H4 (cell line): ENCODE results near the gene HHIPL1. TPM values are rescaled to one million over a fixed set of nuclear protein-coding genes. Genes with fewer than 3 reads are reported as not detected.
A peak's percentile ranks its signal among the peaks of the same experiment; 100 is the strongest.

ENCODE experiments used
- DNase-seq: peaks from one replicate; pipeline ENCODE4 v3.0.0-alpha.2; 2015; ENCODE audit warnings: low spot score
- total RNA-seq: library from RNA; depleted of rRNA; stranded (reverse); fragments of >200 nt; shearing (Covaris generic); gene quantifications from 2 replicates; pipeline ENCODE4 v1.2.3, GENCODE V29; 2014; rRNA removed

HHIPL1 gene
- total RNA-seq, result 0.02 and 0.14 TPM in 2 replicates

DNA sequence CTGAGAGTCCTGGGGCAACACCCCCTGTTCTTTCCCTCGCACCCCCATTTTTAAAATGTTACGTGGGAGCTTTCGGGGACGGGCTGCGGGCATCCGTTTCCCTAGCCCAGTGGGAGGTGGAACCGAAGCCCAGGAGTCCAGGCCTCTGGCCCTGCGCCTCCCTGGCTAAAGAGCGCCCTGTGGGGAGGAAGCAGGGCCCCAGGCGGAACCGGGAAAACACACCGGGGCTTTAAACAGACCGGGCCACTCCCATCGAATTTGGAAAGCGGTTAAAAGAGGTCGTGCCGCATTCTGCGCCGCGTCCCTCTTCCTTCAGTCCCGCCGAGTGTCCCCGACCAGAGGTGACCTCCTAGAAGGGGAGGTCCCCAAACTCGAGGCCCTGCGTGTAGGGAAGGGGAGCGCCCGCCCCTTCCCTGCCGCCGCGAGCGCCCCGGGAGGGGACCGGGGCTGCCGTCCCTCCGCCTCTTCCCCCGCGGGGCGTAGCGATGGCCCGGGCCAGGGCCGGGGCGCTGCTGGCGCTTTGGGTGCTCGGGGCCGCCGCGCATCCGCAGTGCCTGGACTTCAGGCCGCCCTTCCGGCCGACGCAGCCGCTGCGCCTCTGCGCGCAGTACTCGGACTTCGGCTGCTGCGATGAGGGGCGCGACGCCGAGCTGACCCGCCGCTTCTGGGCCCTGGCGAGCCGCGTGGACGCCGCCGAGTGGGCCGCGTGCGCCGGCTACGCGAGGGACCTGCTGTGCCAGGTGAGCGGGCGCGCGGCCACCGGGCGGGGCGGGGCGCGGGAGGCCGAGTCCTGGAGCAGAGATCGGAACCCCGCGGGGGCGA lies at the start of gene HHIPL1:
HHIPL1 (plus strand) TSS at position 407 of the 822 bp plus-strand sequence; CDS start at position 486, 79 bp downstream.
- no peak for DNase-seq

DNA sequence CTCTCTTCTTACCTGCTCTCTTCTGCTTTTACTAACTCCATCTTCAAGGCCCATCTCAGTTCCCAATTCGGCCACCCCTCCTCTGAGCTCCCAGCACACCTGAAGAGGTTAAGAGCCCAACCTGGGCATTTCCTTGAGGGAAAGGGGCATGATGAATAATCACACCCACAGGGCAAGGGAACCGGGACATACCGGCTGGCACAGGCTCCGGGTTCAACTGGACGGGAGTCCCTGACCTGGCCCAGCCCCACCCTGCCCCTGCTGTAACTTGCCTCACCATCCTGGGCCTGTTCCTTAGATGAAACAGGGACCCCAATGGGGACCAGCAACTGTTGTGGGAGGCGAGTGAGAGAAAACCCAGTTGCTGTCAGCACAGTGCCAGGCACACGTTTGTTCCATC lies 49.4 kb upstream of the HHIPL1 start:
- DNase-seq, result no peak

DNA sequence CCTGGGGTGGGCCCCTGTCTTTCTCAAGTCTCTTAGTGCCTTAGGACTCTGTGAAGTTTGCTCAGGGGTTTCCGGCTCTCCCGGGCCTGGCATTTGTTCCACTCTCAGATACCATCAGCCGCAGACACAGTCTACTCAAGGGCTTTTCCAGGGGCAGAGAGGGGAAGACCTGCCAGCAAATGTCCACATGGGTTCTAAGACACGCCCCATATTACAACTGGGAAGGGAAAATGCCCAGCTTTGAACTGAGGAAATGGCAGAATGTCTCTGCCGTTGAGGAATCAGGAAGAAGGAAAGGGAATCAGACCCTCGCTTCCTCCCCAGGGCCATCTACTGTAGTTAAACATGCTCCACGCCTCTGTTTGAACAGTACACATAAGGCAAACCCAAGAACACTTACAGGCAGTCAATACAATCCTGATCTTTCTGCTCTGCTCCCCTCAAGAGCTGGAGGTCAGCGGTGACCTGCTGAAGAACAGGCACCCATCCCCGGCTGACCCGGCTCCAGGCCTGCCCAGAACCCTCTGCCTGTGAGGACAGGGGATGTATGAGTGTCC lies 48.8 kb upstream of the HHIPL1 start:
- DNase-seq, result no peak

DNA sequence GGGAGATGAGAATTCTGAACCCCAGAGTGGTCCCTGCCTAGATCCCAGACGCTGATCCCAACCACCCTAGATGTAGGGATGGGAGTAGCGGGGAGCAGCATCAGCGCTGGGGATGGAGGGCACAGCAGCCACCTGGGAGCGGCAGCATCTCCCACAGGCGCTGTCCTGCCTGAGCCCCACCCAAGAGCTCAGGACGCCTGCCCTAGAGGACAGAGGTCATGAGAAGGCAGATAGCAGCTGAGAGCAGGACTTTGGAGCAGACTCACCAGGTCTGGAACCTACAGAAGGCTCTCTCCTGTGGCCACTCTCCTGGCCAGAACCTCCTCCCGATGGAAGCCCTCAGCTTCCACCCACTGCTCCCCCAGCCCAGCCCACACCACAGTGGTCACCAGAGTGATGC lies 48.2 kb upstream of the HHIPL1 start:
- no peak for DNase-seq

DNA sequence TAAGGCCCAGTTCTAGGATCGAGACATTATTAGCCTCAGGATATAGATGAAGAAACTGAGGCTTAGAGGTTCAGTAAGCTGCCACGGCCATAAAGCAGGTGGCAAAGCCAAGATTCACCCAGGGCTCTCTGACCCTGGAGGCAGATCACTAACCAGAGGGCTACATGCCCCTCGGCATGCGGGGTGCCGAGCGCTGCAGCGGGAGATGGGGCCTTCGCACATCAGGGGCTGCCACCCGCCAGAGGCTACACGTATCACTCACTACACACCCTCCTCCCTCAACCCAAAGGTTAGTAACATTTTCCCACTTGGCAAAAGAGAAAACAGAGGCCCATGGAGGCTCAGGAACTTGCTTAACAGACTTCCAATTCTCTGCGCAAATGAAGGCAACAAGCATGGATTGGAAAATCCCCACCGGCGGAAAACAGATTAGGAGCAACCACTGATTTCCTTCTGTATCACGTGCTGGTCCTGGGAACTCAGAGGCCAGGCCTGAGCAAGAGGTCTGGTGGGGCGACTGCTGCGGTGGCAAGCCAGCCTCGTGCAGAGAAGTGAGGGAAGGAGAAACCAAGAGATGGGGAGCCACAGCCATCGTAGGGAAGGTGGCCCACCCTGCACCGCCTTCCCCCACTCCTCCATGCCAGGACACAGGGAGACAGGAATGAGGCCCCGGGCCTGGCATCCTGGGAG lies 46.9 kb upstream of the HHIPL1 start:
- DNase-seq, result no peak

DNA sequence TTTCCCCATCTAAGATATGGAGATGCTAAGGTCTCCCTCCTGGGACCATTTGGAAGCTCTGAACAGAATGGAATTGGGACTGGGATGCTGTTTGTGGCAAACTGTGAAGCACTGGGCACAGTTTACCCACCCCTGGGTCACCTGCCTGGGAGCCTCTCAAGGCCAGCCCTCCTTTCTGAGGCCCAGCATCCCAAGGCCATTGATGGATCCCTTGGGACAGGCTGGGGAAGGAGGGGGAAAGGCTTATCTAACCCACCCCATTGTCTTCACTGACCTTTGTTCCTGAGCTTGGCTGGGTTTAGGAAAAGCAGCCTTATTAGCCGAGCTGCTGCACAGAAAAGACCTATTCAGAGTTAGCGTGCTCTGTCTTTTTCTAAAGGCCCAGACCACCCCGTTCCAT lies 46.2 kb upstream of the HHIPL1 start:
- DNase-seq, result no peak

DNA sequence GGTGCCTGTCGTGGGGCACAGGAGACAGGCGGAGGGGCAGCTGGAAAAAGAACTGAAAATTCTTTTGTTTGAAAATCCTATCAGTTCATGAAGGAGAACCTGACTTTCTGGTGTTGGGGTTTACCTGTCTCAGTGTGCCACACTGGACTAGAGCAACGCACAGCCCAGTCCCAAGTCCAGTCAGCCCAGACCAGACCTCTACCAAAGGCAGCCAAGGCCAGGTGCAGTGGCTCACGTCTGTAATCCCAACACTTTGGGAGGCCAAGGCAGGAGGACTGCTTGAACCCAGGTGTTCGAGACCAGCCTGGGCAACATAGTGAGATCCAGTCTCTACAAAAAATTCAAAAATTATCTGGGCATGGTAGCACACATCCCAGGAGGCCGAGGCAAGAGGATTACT lies 45.5 kb upstream of the HHIPL1 start:
- no peak for DNase-seq

DNA sequence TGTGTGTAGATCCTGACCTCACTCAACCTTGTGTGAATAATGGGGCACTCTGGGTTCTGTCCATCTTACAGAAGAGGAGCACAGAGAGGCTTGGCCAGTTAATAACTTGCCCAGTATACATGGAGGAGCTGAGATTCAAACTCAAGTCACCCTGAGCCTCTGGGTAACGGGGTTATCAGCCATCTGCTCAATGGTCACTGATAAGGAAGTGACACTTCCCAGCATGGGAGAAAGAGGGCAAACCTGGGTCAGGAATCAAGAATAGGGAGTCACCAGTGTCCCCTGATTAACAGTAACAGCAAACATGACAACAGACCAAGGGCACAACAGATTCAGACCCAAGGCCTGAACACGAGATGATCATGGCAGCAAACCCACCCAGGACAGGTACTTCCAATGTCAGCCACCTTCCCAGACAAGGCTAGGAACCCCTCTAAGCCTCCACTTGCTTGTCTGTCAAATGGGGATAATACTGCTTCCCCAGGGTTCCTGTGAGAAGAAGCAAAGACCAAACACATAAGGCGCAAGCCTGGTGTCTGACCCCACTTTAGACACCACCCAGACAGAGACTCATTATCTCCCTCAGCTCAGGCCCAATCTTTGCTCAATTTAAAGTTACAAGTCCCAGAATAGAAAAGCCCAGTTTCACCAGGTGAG lies 44.6 kb upstream of the HHIPL1 start:
- DNase-seq, result no peak

DNA sequence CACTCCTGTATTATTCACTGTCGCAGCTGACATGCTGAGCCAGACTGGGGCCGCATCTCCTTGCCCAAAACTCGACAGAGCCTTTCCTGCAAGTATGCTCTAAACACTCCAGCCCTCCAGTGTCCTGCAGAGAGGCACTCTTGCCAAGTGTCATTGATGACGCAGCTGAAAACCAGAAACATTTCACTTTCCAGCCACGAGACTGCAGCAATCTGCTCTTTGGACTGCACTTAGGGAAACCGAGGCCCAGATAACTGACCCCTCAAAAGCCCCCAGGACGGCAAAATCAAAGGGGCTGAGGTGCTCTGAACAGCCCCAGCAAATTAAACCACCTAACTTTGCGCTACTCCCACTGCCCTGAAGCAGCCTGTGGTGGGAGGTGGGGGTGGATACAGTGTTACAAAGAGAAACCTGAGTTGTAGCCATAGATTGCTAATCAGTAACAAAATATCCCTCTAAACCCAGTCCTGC lies 43.5 kb upstream of the HHIPL1 start:
- DNase-seq, result no peak

DNA sequence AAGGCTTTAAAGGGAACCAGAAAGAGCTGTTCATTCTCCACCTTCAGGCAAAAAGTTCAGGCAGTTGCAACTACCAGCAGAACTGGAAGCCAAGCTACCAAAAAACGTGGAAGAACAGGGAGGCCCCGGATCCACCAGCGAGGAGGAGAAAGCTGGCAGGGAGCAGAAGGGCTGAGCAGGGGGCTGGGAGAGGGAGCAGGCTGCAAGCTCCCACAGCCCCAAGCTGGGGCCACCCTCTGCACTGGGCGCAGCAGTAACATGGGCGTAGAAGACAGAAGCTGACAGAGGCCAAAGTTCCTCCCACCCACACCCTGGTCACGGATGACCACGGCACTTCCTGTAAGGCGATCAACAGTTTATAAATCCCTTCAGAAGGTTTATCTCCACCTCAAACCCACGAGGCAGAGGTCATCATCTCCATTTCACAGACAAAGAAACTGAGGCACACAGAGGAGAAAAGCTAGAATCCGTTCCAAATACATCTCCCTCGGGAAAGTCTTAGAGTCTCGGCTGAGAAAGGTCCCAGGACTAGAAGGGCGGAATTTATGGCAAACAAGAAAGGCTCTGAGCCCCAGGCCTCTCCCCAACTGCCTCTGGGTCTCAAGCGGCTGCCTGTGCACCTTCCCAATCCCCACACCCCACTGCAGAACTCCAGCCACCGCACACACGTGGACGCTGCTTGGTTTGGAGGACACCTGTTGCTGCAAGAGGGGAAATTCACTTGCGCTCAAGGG lies 42.7 kb upstream of the HHIPL1 start:
- no peak for DNase-seq

DNA sequence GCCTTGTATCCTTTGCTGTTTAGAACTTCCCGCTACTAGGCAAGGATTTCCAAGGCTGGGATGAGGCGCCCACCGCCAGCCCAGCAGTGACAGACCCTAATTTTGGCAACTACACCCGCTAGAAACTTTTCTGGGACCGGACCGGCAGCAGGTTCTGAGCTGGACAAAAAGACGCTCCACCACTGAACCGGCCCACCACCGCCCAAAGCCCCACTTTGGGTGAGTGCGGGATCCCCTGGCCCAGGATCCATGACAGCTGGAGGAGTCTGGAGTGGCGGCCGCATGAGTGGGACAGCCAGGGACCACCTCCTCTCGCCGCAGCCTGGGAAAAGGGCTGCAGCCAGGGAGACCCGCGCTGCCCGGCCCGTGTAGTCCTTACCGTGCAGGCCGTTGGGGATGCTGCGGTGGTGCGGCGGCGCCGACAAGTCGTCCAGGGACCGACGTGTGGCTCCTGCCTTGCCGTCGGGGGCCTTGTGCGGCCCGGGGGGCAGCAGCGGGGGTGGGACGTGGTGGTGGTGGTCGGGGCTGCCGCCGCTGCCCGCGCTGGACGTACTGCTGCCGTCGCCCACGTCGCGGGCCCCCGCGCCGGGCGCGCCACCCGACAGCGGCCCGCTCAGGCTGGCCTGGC lies 42.0 kb upstream of the HHIPL1 start:
- DNase-seq, result no peak

DNA sequence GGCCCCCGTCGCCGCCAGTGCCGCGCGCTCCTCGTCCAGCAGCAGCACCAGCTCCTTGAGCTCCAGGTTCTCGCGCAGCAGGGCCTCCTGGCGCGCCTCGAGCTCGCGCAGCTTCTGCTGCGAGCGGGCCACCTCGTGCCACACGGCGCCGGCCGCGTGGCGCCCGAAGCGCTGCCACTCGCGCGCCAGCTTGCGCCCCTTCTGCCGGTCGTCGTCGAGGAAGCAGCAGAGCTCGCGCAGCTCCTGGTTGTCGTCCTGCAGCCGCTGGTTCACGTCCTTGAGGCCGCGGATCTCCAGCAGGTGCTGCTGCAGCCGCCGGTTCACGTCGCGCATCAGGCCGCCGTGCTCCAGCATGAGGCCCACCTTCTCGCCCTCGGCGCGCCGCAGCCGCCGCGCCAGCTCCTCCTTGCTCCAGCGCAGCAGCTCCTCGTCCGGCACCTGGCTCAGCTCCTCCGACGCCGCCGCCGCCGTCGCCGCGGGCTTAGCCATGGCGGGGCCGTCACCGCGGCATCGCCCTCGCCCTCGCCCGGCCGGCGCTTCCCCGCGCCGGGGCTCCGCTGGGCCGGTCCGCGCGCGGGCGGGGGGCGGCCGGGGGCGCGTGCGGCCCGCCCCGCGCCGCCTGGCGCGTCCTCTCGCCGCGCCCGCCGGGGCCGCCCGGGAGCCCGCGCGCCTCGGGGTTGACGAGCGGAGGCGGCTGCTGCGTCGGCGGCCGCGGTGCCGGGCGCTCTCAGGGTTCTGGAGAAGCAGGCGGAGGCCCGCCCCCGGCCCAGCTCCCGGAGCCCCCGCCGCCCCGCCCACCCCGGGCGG lies 41.3 kb upstream of the HHIPL1 start, which contains the start of gene CCDC85C:
CCDC85C (minus strand) TSS at position 737 of the 807 bp plus-strand sequence; CDS start at position 489, 248 bp downstream.
- peak; percentile 20 for DNase-seq

DNA sequence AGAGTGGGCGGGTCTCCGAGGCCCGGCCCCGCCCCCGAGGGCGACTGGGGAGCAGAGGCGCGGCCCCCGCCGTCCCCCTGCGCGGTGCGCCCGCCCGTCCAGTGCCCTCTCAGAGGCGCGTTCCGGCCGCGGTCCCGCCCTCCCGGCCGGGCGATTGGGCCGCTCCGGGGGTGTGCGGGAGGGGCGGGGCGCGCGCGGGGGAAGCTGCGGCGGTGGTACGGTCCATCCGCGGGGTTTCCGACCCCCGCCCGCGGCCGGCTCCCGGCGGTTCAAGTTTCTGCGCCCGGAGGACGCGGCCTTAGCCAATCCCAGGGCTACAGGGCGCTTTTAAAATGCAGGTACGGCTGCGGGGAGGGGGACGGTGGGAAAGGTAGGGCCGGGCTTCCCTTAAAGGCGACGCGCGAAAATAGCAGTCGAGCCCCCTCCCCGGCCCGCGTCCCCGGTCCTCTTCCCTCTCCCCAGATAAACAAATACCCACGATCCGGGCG lies 40.6 kb upstream of the HHIPL1 start:
- peak; percentile 85 for DNase-seq

DNA sequence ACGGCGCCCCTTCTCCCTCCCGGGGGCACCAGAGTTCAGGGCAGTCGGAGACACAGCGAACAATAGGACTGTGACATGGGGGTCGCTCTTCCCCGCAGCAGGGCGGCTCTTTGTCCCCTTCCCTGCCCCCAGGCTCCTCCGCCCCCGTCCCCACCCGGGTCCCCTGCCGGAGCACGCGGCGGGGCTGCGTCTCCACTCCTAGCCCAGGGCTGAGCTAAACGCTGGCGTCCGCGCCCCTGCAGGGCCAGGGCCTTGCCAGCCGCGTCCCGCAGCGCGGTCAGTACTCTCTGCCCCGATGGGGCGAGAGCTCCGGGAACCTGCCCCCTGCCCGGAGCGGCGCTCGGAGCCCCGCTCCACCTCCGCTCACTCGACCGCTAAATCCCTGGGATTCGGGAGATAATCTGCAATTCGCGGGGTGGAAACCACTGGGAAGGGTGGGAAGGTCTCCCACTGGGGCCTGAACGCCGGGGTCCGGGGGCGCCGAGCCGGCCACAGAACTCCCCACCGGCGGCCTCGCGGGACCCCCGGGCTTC lies 40.1 kb upstream of the HHIPL1 start:
- no peak for DNase-seq

DNA sequence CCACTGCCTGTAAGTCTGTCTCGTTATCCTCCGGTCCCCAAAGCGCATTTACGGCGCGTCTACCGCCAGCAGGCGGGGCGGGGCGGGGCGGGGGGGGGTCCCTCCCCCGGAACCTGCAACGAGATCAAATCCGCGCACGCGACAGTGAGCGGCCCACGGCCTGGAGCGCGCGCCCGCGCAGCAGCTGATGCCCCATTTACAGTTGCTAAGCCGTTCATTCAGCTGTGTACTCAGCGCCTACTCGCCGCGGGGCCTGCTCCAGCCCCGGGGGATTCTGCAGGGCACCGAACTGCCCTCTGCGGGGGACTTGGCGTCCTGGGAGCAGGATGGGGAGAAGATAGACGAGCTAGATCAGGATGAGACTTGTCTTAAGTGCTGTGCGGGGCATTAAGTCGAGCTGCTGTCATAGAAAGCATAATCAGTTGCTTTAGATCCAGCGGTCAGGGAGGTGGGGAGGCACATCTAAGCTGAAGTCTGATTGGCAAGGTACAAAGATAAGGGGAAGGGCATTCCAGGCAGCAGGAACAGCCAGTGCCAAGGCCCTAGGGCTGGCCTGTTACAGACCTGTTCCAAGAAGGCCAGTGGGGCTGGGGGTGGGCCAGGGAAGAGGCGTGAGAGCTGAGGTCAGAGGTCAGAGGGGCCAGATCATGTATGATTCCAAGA lies 39.5 kb upstream of the HHIPL1 start:
- peak; percentile 55 for DNase-seq

DNA sequence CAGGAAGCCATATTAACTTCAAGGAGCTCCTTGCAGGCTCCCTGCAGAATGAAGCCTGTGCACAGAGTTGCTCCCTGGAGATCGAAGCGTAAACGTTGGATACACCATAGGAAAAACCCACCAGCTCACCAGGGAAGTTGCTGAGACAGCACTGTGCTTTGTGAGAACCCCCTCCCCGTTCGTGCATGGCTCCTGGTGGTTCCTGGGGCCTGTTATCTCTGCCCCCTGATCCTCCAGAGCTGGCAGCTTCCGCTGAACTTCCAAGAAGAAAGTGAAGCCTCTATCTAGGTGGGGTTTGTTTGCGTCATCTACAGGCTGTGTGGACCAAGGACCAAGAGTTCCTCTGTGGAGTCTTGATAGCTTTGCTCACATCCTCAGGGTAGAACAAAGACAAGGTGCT lies 38.6 kb upstream of the HHIPL1 start:
- no peak for DNase-seq

DNA sequence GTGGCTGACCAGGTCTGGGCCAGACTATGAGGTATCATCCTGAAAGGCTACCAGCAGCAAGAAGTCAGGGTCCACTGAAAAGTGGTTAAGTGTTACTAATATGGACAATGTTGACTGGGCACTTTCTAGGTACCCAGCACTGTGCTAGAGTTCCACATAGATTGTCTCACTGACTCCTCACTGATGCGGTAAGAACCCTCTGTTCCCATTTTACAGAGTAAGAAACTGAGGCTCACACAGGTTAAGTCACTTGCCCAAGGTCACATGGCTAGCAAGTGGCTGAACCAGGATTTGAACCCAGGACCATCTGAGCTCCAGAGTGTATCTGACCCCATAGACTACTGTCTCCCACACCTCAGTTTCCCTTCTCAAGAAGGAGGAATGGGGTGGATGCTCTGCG lies 36.3 kb upstream of the HHIPL1 start:
- DNase-seq, result no peak

DNA sequence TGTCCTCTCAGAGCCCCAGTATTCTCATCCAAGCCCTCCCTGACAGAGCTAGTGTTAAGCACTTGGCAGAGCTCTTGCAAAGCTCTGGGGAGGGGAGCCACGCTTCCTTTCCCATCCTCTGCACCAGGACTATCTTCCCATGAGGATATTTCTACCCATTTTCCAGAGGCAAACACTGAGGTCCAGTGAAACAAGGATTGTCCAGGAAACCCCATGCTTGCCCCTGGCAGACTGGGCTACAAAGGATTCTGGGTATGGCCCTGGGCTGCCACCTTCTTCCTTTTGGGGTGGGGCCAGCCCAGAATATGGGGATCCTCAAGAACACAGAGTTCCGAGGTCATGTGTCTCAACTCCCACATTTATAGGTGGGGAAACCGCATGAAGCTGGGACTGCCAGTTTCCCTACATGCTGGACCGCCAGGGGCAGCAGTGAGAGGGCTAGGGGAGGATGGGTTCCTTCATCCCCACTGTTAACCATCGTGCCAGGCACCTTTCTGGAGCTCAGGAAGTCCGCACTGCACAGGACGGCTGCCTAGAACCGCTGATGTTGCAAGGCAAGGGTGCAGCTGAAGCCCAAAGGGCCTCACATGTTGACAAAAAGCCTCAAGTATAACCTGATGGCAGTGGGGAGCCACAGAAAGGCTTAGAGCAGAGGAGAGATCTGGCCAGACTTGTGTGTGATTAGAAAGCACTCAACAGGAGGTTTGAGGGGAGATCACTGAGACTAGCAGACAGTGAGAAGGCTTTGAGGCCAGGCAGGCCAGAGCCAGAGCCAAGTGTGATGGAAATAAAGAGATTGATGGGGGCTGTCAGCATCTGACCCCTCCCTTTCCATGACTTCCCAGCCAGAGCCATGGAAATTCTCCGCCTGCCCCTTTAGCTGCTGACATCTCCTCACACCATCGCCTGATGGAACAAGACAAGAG lies 35.4 kb upstream of the HHIPL1 start:
- no peak for DNase-seq
